Endometrium (tissue), 2 donors: ENCODE results near the gene KERA.
A peak's percentile ranks its signal among the peaks of the same experiment; 100 is the strongest.
"Not testable (repeated sequence)": the region's sequence is repeated elsewhere in the genome, so short reads cannot be mapped to it uniquely, and the experiment has no call there.

Experiments used
- FAIRE-seq: peaks from 2 replicates; lab custom pipeline; 2012; peaks lifted over from hg19 to GRCh38; lab: Jason Lieb, UNC
- donor health status: control.
- donor health status: control.

KERA gene, protein sequence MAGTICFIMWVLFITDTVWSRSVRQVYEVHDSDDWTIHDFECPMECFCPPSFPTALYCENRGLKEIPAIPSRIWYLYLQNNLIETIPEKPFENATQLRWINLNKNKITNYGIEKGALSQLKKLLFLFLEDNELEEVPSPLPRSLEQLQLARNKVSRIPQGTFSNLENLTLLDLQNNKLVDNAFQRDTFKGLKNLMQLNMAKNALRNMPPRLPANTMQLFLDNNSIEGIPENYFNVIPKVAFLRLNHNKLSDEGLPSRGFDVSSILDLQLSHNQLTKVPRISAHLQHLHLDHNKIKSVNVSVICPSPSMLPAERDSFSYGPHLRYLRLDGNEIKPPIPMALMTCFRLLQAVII

DNA sequence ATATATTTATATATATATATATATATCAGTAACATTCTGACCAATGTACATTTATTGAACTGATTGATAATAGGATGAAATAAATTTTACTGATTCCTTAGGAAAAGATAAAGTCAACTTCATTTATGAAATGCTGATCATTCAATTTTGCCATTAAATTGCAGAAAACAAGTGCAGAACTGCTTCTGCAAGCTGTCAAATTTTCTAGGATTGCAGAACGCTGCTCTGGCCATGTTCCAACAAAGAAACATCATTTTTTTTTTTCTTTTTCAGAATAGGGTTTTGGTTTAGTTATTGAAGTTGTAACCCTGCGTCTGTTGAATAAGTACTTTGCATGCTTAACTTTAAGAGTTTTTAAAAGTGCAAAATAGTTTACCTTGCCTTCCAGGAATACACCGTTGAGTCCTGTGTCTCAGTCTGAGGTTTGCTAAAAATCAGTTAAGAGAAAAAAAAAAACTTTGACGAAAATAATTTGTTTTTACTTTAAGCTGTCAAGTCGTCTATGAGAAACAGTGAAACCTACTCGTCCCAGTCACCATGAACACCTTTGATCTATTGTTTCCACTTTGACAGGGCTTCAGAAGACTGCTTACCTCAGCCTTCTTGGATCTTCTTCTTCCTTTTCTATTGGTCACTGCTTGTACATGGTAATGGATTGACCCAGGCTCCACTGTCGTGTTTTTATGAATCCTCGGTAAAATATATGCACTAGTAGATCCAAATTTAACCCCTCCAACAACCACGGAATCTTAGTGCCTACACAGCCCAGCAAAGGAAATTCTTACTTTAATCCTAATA lies at the start of gene KERA:
Gene KERA (minus strand): TSS at position 657 of the 798 bp plus-strand sequence. CDS start 1,743 bp downstream, outside the sequence.
- peak; percentile 70 for FAIRE-seq

DNA sequence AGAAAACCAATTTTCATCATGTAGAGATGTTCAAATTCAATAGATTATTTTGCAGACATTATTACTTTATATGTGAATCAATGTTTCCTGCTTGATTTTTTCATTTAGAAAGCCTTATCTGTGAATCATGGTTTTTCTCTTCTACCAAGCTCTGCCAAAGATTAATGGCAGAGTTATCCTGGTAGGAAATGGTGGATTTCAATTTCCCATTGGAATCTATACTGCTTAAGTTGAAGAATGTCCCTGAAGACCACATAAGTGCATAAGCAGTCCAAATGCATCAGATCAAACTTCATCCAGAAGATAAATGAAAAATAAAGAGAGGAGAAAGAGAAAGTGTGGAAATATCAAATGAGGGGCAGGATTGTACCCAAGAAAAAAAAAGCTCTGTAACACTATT lies 48.5 kb upstream of the KERA start:
- no peak for FAIRE-seq

DNA sequence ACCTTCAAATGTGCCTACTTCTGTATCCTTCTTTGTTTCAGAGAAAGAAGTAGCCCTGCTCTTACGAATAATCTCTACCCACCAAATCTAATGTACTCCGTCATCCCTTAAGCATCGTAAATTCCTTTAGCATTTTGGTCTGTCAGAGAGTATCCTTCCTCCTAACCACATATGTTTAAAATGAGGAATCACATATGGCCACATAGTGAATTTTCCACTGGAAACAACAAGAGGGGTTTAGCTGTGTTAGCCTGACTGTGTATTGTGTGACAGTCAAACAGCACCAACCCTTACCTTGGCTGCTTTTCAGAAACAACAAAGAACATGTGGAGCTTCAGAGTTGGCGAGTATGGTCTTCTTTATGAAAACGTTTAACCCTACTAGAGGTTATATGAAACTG lies 48.0 kb upstream of the KERA start:
- FAIRE-seq = no peak

DNA sequence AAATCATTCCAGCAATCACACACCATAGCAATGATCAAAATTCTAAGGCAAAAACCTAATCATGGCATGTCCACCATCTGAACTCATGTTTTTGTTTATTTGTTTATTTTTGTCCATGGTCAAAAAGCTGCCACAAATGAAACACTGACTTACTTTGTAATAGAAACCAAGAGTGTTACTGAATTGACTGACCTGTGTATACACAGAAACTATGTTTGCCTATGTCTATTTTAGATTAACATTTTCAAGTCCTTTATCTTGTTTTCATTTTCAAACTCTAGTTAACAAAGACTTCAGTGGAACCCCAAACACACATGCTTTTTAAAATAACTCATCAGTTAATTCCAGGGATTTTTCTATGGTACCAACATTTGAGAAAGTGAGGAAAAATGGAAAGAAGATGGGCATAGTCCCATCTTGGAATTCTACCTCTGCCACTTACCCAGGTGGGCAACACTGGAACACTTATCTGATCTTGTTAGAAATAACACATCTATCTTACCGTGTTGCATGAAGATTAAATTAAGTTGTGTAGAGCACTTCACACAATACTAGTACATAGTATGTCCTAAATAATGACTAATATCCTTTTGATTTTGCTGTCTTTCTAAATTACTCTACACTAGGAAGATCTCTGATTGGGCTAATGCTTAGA lies 47.1 kb upstream of the KERA start:
- FAIRE-seq = no peak

DNA sequence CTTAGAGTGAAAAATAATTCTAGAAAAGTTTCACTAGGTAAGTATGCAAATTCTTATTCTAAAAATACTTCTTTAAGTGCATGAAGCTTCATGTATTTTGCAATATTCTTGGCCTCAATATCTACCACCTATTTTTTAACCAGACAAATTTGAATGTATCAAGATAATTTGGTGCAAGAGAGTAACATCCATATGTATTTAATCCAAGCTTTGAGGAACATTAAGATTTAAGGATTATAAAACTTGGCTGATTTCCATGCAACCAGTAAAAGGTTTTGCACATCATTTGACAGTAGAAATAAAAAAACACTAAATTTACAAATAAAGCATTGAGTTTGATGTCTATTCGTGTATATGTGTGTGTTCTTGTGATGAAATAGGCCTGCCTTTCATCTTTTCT lies 45.8 kb upstream of the KERA start:
- peak; percentile 93 for FAIRE-seq

DNA sequence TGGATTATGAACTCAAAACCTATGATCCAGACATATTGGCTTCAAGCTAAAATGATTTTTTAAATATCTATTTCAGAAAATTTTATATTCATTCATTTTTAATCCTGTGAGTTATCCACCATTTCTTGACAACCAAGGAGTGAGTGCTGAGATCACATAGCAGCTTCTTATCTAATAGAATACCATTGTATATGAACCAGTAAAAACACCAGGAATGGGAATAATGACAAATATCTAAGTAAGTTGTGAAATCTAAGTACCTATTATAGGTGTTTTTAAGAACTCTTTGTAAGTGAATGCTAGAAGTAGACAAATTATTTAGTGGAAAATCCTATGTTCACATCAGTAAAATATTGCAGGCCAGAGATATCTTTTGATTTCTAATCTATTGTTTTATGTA lies 45.3 kb upstream of the KERA start:
- no peak for FAIRE-seq

DNA sequence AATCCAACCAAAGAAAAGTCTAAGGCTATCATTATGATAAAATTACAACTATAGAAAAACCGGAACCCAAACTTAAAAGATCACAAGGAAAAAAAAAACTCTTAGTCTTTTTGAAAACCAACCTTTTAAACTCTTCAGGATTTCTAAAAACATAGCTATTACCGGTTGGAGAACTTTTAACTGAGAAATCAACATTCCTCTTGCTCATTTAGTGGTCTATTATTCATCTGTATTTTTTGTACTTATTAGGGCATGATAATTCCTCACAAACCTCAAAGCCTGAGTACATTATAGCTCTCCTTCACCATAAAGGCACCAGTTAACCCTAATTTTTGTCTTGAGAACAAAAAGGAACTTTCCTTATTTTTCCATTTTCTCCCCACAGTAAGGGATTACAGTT lies 43.1 kb upstream of the KERA start:
- FAIRE-seq = no peak

DNA sequence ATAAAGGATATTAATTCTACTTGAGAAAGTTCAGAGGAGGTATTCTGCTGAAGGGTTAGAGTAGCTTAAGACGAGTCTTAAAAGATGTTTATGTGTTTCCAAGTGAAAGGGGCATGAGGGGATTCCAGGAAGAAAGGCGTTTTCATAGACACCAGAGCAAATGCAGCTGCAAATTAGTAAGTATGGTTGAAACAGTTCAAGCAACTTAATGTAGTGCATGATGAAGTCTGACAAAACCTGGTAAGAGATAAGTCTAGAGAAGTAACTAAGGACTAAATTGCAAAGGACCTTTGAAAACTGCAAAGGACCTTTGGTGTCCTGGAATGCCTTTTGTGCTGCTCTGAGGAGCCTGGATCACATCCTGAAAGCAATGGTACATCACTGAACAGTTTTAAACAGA lies 42.0 kb upstream of the KERA start:
- no peak for FAIRE-seq

DNA sequence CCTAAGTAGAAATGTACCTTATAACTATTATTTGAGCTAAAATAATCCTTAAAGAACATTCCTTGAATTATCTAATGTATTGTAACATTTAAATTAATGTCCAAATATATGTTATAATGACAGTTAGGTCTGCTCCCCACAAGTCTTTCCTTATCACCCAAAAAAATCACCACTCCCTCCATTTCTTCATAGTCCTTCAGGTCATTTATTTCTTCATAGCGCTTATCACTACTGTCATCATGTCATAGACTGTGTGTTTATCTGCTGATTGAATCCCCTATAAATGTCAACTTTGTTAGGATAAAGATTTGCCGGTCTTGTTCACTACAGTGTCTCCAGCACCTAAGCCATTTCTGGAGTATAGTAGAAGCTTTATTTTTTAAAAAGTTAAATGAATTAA lies 41.5 kb upstream of the KERA start:
- no peak for FAIRE-seq

DNA sequence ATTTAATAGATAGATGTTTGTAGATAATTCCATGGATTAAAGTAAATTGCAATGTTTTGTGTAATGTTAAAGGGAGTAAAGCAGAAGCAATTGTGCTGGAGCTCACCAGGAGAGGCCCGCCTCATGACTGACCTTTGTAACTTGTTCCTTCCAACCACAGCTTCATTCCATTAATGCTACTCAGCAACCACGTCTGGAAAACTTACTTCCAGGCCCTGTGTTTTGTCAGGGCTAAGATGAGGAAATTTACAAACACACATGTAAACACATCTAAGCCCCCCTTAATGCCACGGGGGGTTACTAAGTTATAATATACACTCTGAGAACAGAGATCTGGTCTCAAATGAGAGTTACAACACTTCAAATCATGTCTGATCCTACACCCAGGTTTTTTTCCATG lies 41.1 kb upstream of the KERA start:
- FAIRE-seq = peak; percentile 86

DNA sequence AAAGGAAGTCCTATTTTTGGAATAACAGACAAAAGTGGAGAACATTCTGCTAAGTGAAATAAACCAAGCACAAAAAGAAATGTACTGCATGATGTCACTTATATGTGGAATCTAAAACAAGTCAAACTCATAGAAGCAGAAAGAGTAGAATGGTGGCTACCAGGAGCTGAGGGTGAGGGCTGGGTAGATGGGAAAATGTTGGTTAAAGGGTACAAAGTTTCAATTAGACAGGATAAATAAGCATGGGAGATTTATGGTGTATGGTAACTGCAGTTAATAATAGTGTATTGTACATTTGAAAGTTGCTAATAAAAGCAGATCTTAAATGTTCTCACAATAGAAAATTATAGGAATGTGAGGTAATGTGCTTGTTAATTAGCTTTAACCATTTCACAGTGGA lies 40.6 kb upstream of the KERA start:
- no peak for FAIRE-seq

DNA sequence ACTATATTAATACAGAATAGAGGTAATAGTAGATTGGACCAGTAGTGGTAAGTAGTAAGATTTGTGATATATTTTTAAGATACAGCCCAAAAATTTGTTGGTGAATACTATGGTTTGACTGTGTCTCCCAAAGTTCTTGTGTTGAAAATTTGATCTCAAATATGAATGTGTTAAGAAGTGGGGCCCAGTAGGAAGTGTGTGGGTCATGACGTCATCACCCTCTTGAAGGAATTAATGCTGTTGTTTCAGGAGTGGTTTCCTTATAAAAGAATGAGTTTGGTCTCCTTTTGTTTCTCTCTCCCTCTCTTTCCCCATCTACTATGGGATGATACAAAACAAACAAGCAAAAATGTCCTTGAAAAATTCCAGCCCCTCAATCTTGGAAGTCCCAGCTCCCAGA lies 37.1 kb upstream of the KERA start:
- FAIRE-seq = no peak

DNA sequence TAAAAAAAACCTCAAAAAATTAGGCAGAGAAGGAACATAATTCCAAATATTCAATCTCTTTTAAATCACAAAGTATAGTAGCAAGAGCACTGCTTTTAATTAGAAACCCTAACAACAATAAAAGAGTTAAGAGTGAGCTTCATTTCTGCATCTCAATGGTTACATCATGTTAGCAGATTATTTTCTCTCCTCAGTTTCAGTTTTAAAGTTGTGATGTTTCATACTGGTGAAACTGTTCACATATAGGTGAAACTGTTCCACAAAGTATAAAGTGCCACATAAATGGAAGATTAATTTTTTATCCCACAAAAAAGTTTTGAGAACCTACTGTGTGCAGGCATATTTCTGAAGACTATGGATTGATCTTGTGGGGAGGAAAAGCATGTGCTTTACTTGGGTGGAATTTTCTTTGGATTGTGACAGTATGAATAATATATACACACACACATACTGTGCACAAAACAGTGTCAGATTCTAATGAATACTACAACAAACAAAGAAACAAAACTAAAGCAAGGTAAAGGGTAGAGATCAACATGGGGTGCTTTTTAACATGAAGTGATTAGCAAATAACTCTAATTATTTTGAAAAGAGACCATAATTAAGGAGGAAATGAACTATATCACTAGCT lies 36.3 kb upstream of the KERA start:
- FAIRE-seq = peak; percentile 78

DNA sequence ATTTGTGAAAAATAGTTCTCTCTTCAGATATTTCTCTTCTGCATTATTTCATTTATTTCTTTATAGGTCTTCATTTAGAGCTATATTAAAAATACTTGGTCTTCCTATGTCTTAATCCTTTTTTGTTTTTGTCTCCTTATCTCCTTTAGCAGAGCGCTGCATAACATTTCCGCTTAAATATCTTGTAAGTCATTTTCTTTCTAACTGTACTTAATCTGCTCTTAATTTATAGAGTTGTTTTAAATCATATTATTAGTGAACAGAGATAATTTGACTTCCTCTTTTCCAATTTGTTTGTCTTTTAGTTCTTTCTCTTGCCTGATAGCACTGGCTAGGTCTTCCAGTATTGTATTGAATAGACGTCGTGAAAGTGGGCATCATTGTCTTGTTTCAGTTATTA lies 35.5 kb upstream of the KERA start:
- no peak for FAIRE-seq

DNA sequence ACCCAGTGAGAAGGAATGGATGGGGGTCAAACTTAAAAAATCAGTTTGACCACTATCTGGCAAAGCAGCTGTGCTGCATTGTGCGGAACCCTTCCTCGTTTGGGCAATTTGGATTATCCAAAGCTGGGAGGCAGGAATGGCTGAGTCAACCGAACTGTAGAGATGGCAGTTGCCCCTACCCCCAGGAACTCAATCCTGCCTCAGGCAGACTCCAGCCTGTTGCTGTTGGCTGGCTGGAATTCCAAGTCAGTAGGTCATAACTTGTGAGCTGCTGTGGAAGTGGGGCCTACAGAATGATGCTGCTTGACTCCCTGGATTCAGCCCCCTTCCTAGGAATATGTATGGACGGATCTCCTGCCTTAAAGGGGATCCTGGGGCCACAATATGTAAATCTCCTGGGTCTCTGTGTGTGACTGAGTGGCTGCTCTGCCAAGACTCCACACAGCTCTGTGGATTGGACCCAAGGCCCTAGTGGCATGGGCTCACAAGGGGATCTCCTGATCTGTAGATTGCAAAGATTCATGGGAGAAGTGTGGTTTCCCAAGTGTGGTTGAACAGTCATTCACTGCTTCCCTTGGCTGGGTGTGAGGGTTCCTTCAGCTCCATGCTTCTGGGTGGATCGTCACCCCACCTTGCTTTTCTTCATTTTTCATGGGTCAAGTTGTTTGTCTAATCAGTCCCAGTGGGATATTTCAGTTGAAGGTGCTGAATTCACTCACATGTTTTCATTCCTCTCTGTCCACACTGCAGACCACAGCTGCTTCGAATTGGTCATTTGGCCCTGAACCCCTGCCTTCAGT lies 34.3 kb upstream of the KERA start:
- FAIRE-seq = no peak

DNA sequence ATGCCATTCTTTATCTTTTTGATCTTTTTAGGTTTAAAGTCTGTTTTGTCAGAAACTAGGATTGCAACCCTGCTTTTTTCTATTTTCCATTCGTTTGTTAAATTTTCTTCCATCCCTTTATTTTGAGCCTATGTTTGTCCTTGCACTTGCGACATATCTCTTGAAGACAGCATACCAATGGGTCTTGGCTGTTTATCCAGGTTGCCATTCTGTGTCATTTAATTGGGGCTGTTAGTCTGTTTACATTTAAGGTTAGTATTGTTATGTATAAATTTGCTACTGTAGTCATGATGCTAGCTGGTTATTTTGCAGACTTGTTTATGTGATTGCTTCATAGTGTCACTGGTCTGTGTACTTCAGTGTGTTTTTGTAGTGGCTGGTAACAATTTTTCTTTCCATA lies 32.1 kb upstream of the KERA start:
- not testable (repeated sequence) for FAIRE-seq

DNA sequence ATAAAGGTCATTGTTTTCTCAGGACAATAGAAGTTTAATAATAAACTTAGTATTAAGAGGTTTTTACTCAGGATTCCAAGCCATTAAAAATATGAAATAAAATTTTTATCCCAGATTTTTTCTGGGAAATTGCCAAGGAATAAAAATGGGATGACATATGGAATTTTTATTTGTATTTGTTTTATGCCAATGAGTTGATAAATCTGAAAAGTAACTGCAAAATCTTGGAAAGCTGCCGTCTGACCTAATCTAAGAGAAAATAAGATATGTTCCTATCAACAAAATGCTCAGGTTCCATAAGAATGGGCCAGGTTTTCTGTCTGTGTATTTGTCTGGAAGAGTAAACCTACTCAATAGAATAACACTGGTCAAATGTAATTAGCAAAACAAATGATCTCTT lies 22.2 kb upstream of the KERA start:
- no peak for FAIRE-seq

DNA sequence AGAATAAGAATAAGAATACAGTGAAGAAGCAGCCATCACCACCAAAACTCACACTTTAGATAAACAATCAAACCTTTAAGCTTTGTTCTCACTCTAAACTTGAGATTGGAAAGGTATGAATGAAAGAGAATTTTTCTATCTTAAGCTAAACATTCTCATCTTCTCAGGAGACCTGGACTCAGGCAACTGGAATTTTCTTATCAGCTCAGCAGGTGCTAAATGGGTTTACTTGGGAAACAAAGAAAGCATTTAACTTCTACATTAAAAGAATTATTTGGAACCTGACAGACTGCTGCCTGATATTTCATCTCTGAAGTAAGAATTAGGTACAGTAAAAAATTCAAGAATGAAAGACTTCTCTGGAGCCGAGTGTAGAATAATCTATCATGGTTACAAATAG lies 20.7 kb upstream of the KERA start:
- no peak for FAIRE-seq

DNA sequence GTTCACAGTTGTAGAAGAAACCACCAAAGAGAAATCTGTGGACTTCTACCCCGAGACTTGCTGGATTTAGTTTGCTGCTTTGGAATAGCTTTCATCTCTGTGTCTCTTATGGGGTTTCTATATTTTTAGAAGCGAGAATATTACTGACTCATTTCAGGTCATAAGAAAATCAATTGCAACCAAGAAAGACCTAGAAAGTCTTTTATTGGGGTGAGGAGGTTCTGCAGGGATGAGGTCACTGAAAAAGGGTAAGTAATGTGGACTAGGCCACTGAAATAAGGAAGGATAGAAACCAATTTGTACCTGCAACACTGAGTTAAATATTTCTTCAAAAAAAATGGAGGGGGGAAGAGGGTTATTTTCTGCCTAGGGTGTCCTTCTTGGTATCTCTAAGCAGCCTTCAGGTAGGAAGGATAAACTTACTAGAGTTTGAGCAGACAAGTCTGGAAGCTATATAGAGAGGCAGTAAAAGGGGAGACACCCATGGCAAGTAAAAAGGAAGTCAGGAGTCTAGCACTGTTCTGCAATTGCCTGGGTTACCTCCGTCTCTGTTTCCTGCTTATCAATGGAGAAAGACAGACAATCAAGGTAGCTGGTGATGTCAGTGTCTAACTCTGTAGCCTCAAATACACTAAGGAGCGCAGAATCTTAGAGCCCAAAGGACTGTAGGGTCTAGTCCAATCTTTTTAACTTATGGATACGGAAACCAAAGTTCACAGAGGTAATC lies 19.6 kb upstream of the KERA start:
- FAIRE-seq = no peak

DNA sequence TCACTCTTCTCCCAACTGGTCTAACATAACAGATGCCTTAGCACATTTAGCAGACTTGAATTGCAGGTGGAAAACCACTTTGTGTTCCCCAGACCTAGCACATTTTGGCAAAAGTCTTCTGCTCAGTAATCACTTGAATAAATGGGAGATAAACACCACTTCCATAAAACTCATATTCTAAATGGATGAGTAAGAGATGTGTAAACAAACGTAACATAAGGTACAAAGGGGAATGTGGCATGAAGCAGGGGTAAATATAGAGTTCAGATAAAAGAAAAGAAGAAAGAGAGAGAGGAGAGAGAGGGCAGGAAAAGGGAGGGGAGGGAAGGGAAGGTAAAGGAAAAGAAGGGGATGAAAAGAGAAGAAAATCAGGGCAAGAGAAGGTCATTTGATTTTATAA lies 17.0 kb upstream of the KERA start:
- FAIRE-seq = no peak

DNA sequence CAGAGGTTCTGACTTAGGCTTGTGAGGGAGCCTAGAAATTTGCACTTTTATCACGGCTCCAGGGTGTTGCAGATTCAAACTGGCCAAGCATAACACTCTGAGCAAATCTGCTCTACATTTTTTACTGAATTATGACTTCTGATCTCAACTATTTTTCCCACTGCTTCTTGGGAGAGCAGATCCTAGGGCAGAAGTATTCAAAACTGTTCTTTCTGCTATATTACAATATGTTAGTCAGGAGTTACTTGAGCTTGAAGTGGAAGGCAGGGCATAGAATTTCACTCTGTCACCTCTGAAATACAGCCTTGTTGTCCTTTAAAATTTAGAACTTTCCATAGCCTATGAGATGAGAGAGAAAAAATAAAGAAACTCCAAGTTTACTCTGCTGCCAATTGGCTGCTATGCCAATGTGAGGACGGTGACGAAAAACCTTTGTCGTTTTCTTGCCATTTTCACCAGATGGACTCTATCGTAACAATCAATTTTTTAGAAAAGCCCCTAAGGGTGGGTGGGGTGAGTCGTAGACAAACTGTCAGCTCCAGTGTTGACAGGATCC lies 16.4 kb upstream of the KERA start:
- FAIRE-seq = no peak
